GM19324 (cell line): ENCODE measurements around the gene GNPTAB.
"Not testable (repeated sequence)": the region's sequence is repeated elsewhere in the genome, so short reads cannot be mapped to it uniquely, and the experiment has no call there.

Source experiments
- ATAC-seq: cut with Tn5 transposase; IDR thresholded peaks from one replicate; pipeline ENCODE4 v1.9.1; 2021; ENCODE audit warnings: mild to moderate bottlenecking, moderate library complexity; ENCODE audit not compliant: unreplicated experiment, low FRiP score

Gene GNPTAB

GRCh38 chr12:101854747-101855146 lies 24.0 kb upstream of the GNPTAB start:
- peak; percentile 60 for ATAC-seq

GRCh38 chr12:101852998-101853397 lies 22.2 kb upstream of the GNPTAB start:
- no peak for ATAC-seq

- ATAC-seq, result no peak
Measured at GRCh38 chr12:101850199-101850598, 19.4 kb upstream of the GNPTAB start.

- no peak for ATAC-seq
Measured at GRCh38 chr12:101847325-101847724, 16.6 kb upstream of the GNPTAB start.

- no peak for ATAC-seq
Measured at GRCh38 chr12:101845137-101845711, 14.5 kb upstream of the GNPTAB start.

GRCh38 chr12:101841069-101841468 lies 10.3 kb upstream of the GNPTAB start:
- ATAC-seq, result no peak

GRCh38 chr12:101839324-101840283 lies 8.8 kb upstream of the GNPTAB start:
- no peak for ATAC-seq

GRCh38 chr12:101838628-101839323 lies 8.0 kb upstream of the GNPTAB start:
- ATAC-seq, result no peak

- no peak for ATAC-seq
Measured at GRCh38 chr12:101832030-101832429, 1.3 kb upstream of the GNPTAB start.

- ATAC-seq, result peak; percentile 1
Measured at GRCh38 chr12:101829639-101830366, 956 bp downstream of the GNPTAB start.

GRCh38 chr12:101828463-101829196 lies 2.1 kb downstream of the GNPTAB start:
- ATAC-seq, result no peak

- no peak for ATAC-seq
Measured at GRCh38 chr12:101826766-101827368, 3.9 kb downstream of the GNPTAB start.

- no peak for ATAC-seq
Measured at GRCh38 chr12:101824831-101825230, 5.9 kb downstream of the GNPTAB start.

GRCh38 chr12:101823891-101824290 lies 6.9 kb downstream of the GNPTAB start:
- peak; percentile 69 for ATAC-seq

- ATAC-seq, result no peak
Measured at GRCh38 chr12:101823039-101823438, 7.7 kb downstream of the GNPTAB start.

GRCh38 chr12:101819467-101819866 lies 11.3 kb downstream of the GNPTAB start:
- no peak for ATAC-seq

- not testable (repeated sequence) for ATAC-seq
Measured at GRCh38 chr12:101818689-101819088, 12.1 kb downstream of the GNPTAB start.

- no peak for ATAC-seq
Measured at GRCh38 chr12:101813117-101813516, 17.6 kb downstream of the GNPTAB start.

GRCh38 chr12:101812716-101813115 lies 18.0 kb downstream of the GNPTAB start:
- not testable (repeated sequence) for ATAC-seq
